IMR-90 (cell line): Measurements from ENCODE around the gene IQCE. TPM values are rescaled to one million over a fixed set of nuclear protein-coding genes. Genes with fewer than 3 reads are reported as not detected.

Experiments used
- ATAC-seq: fragments of 200-7000 bp; cut with Tn5 transposase; 2 replicates; pipeline ENCODE4 v1.9.1; 2020; ENCODE audit warnings: low read depth, mild to moderate bottlenecking, moderate library complexity
- BruUV-seq: library from RNA; stranded (reverse); fragments of 400-500 nt; replicated peaks from 2 replicates; lab custom pipeline; 2021; lab: Mats Ljungman, UMichigan
- CTCF ChIA-PET: fragments of 300-600 bp; formaldehyde crosslinking; extraction: SDS; loops from one replicate; lab custom pipeline; 2021; ENCODE audit warnings: antibody characterized with exemption; lab: Yijun Ruan, JAX
- POLR2A ChIA-PET: fragments of 300-600 bp; sonication (Branson Sonifier 250); formaldehyde crosslinking; loops from one replicate; lab custom pipeline; 2022; ENCODE audit warnings: antibody characterized with exemption; ENCODE audit not compliant: unreplicated experiment; lab: Charles Lee
- DNase-seq: peaks from one replicate; pipeline ENCODE4 v3.0.0; 2013
- H2AFZ ChIP-seq: replicated peaks from 2 replicates; pipeline ENCODE3; 2013; ENCODE audit warnings: low read length, mild to moderate bottlenecking; ENCODE audit not compliant: poor library complexity
- H2AK5ac ChIP-seq: 2 replicates; pipeline ENCODE4 v1.6.1; 2013; ENCODE audit warnings: low read depth, low read length, inconsistent platforms
- H2AK9ac ChIP-seq: replicated peaks from 2 replicates; pipeline ENCODE3; 2013; ENCODE audit warnings: mild to moderate bottlenecking, low read depth, low read length, moderate library complexity; ENCODE audit not compliant: poor library complexity
- H2BK120ac ChIP-seq: 2 replicates; pipeline ENCODE4 v1.6.1; 2013; ENCODE audit warnings: low read depth, low read length, inconsistent platforms
- H2BK15ac ChIP-seq: 3 replicates; pipeline ENCODE4 v1.6.1; 2013; ENCODE audit warnings: low read depth, low read length, inconsistent platforms
- H2BK20ac ChIP-seq: 2 replicates; pipeline ENCODE4 v1.6.1; 2013; ENCODE audit warnings: low read depth, mild to moderate bottlenecking, inconsistent platforms, low read length, moderate library complexity
- H2BK5ac ChIP-seq: 2 replicates; pipeline ENCODE4 v1.6.1; 2013; ENCODE audit warnings: mild to moderate bottlenecking, low read depth, low read length, inconsistent platforms; ENCODE audit not compliant: poor library complexity, severe bottlenecking
- H3K14ac ChIP-seq: replicated peaks from 2 replicates; pipeline ENCODE4 v1.6.1; 2013; ENCODE audit warnings: low read depth, low read length, inconsistent platforms
- H3K18ac ChIP-seq: 2 replicates; pipeline ENCODE4 v1.6.1; 2013; ENCODE audit warnings: low read depth, low read length, control low read depth
- H3K23ac ChIP-seq: 2 replicates; pipeline ENCODE4 v1.6.1; 2013; ENCODE audit warnings: low read depth, low read length, inconsistent platforms
- H3K27ac ChIP-seq: 2 replicates; pipeline ENCODE4 v1.5.1; 2013; ENCODE audit warnings: mild to moderate bottlenecking, control low read depth, low read length; ENCODE audit not compliant: insufficient read depth
- H3K27me3 ChIP-seq: 2 replicates; pipeline ENCODE4 v1.6.1; 2013; ENCODE audit warnings: low read length; ENCODE audit not compliant: control insufficient read depth, insufficient read depth
- H3K36me3 ChIP-seq: 2 replicates; pipeline ENCODE4 v1.6.1; 2013; ENCODE audit warnings: low read length, mixed read lengths; ENCODE audit not compliant: control insufficient read depth, insufficient read depth
- H3K4ac ChIP-seq: 2 replicates; pipeline ENCODE4 v1.6.1; 2013; ENCODE audit warnings: low read depth, low read length, inconsistent platforms
- H3K4me1 ChIP-seq: 2 replicates; pipeline ENCODE4 v1.6.1; 2013; ENCODE audit warnings: low read length, mixed read lengths; ENCODE audit not compliant: control insufficient read depth, insufficient read depth
- H3K4me2 ChIP-seq: 2 replicates; pipeline ENCODE4 v1.6.1; 2013; ENCODE audit warnings: low read depth, mild to moderate bottlenecking, control low read depth, low read length, moderate library complexity
- H3K4me3 ChIP-seq: 2 replicates; pipeline ENCODE4 v1.5.1; 2013; ENCODE audit warnings: low read depth, mild to moderate bottlenecking, control low read depth, low read length, moderate library complexity; ENCODE audit not compliant: insufficient read depth
- H3K56ac ChIP-seq: 2 replicates; pipeline ENCODE4 v1.6.1; 2013; ENCODE audit warnings: low read length, inconsistent platforms; ENCODE audit not compliant: insufficient read depth; ENCODE audit errors: extremely low read depth
- H3K79me1 ChIP-seq, 2 experiments: 2 replicates each; pipeline ENCODE4 v1.6.1; 2013; ENCODE audit warnings: low read length in 2 of 2, inconsistent platforms in 1 of 2, low read depth in 1 of 2
- H3K9ac ChIP-seq: 2 replicates; pipeline ENCODE4 v1.6.1; 2013; ENCODE audit warnings: low read depth, low read length, control low read depth
- H3K9me1 ChIP-seq: 2 replicates; pipeline ENCODE4 v1.6.1; 2013; ENCODE audit warnings: low read length, inconsistent platforms; ENCODE audit not compliant: insufficient read depth
- H3K9me3 ChIP-seq: 2 replicates; pipeline ENCODE4 v1.6.1; 2013; ENCODE audit warnings: low read length; ENCODE audit not compliant: control insufficient read depth, insufficient read depth
- H4K20me1 ChIP-seq: 2 replicates; pipeline ENCODE4 v1.6.1; 2013; ENCODE audit warnings: low read length, inconsistent platforms; ENCODE audit not compliant: insufficient read depth
- H4K5ac ChIP-seq: 2 replicates; pipeline ENCODE4 v1.6.1; 2013; ENCODE audit warnings: mild to moderate bottlenecking, low read depth, low read length, control low read depth
- H4K8ac ChIP-seq, 2 experiments: 2 replicates each; pipeline ENCODE4 v1.6.1; 2013; ENCODE audit warnings: low read depth in 2 of 2, low read length in 2 of 2, control low read depth in 1 of 2, inconsistent platforms in 1 of 2
- H4K91ac ChIP-seq: 2 replicates; pipeline ENCODE4 v1.6.1; 2013; ENCODE audit warnings: low read depth, low read length, inconsistent platforms; ENCODE audit not compliant: insufficient read depth
- RFX5 ChIP-seq: IDR thresholded peaks from 2 replicates; pipeline ENCODE4 v1.8.0; 2012; ENCODE audit warnings: low read depth, mild to moderate bottlenecking, low read length, moderate library complexity
- WGBS, 2 experiments: methylation state at CpG; one replicate each; pipeline versions ENCODE4 v1.1.5 to v1.1.7; 2013; ENCODE audit warnings: missing lambda C conversion rate in 2 of 2; ENCODE audit not compliant: insufficient read length in 1 of 2; ENCODE audit errors: extremely low coverage in 2 of 2; 5-methylcytosine and 5-hydroxymethylcytosine counted together
- dilution Hi-C: fragments of 300-500 bp; cut with HindIII; formaldehyde crosslinking; loops from one replicate; pipeline ENCODE4 v1.14.3; 2018; ENCODE audit warnings: low sequenced_read_pairs; ENCODE audit not compliant: unreplicated experiment
- in situ Hi-C: fragments of 300-500 bp; cut with MboI; formaldehyde crosslinking; loops from 3 replicates; pipeline ENCODE4 v1.14.3; 2019; ENCODE audit warnings: low sequenced_read_pairs, inconsistent platforms, mixed read lengths
- intact Hi-C: fragments of 100-400 bp; cut with micrococcal nuclease; formaldehyde crosslinking; loops from 2 replicates; pipeline ENCODE4 v1.10.0; 2022
- polyA plus RNA-seq, 3 experiments: library from polyadenylated mRNA; depleted of rRNA; stranded (reverse); fragments of >200 nt; gene quantifications; 2 replicates each; pipeline ENCODE4 v1.2.3, GENCODE V29; 2012; ENCODE audit warnings: low replicate concordance in 1 of 3
- total RNA-seq: library from RNA; depleted of rRNA; stranded (reverse); fragments of >200 nt; gene quantifications from 2 replicates; pipeline ENCODE4 v1.2.3, GENCODE V29; 2012

IQCE gene
- total and polyA plus RNA-seq, 2 of the 4 experiments (the other 2 are of a cell fraction): 5.0 to 6.3 TPM

DNA sequence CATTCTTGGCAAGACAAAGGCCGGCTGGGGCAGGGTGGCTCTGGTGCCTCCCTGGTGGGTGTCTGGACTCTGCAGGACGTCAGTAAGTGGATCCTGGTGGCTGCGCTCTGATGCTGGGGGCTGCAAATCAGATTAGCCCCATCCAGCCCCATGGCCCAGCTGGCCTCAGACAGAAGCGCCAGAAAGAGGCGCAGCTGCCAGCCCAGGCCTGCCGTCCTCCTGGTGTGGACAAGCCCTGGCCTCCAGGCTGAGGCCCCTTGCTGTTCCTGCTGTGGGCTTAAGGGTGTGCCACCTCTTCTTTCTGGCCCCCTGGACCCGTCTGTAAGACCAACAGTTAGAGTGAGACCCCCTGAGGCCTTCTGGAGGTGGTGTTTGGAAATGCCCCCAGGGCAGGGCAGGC is 45.1 kb upstream of the IQCE start:
- H3K23ac ChIP-seq: no peak overlapping the region
- H3K4ac ChIP-seq: no peak overlapping the region
- DNase-seq (no peak), ATAC-seq (no peak)
- no peak overlapping the region for H3K4me3 ChIP-seq
- no peaks in the 10 kb centered on the region for H3K36me3 ChIP-seq
- no TSS peak for BruUV-seq
- H4K5ac ChIP-seq: no peak overlapping the region
- H2AK5ac ChIP-seq: no peak overlapping the region
- dilution Hi-C loops (no loop called here), intact Hi-C loops (no loop called here), in situ Hi-C loops (no loop called here)
- no peak overlapping the region for H3K56ac ChIP-seq
- no peak overlapping the region for H2BK20ac ChIP-seq
- TF ChIP-seq RFX5: no peak
- H2BK120ac ChIP-seq: no peak overlapping the region
- peaks cover 0 to 3% of the 10 kb centered on the region in 2 experiments; a peak in 2 of 4 replicates for H3K79me1 ChIP-seq
- WGBS, 2 experiments: 80% methylated on average over 2 of the region's 7 CpGs; no CpG with 5 or more reads in 1 of the 2 experiments
- H4K20me1 ChIP-seq: no peaks in the 10 kb centered on the region
- H3K4me2 ChIP-seq: no peak overlapping the region
- ChIA-PET CTCF (no interaction called here), POLR2A (no interaction called here)
- peaks cover 23% of the 10 kb centered on the region for H3K4me1 ChIP-seq
- H3K9ac ChIP-seq: no peak overlapping the region
- H4K91ac ChIP-seq: no peak overlapping the region
- H2BK15ac ChIP-seq: no peak overlapping the region
- no peak overlapping the region for H4K8ac ChIP-seq
- H2BK5ac ChIP-seq: no peak overlapping the region
- H3K9me1 ChIP-seq: peaks cover 16% of the 10 kb centered on the region
- no peak overlapping the region for H3K27ac ChIP-seq
- no peak overlapping the region for H3K14ac ChIP-seq
- no peaks in the 10 kb centered on the region for H3K9me3 ChIP-seq
- no peak overlapping the region for H2AFZ ChIP-seq
- no peak overlapping the region for H2AK9ac ChIP-seq
- H3K27me3 ChIP-seq: peaks cover 1% of the 10 kb centered on the region; the same call in 1 of the 2 replicates
- H3K18ac ChIP-seq: no peak overlapping the region
